Vein endothelial cell (primary cell): ENCODE results near the gene CASKIN1. TPM values are rescaled to one million over a fixed set of nuclear protein-coding genes. Genes with fewer than 3 reads are reported as not detected.

Source experiments
- small RNA-seq: library from RNA; depleted of rRNA; stranded (forward); fragments of <200 nt; gene quantifications from one replicate; pipeline ENCODE3, GENCODE V24; 2012
- total RNA-seq: library from RNA; depleted of rRNA; stranded (reverse); fragments of >200 nt; gene quantifications from 2 replicates; pipeline ENCODE4 v1.2.3, GENCODE V29; 2012

CASKIN1 gene, protein sequence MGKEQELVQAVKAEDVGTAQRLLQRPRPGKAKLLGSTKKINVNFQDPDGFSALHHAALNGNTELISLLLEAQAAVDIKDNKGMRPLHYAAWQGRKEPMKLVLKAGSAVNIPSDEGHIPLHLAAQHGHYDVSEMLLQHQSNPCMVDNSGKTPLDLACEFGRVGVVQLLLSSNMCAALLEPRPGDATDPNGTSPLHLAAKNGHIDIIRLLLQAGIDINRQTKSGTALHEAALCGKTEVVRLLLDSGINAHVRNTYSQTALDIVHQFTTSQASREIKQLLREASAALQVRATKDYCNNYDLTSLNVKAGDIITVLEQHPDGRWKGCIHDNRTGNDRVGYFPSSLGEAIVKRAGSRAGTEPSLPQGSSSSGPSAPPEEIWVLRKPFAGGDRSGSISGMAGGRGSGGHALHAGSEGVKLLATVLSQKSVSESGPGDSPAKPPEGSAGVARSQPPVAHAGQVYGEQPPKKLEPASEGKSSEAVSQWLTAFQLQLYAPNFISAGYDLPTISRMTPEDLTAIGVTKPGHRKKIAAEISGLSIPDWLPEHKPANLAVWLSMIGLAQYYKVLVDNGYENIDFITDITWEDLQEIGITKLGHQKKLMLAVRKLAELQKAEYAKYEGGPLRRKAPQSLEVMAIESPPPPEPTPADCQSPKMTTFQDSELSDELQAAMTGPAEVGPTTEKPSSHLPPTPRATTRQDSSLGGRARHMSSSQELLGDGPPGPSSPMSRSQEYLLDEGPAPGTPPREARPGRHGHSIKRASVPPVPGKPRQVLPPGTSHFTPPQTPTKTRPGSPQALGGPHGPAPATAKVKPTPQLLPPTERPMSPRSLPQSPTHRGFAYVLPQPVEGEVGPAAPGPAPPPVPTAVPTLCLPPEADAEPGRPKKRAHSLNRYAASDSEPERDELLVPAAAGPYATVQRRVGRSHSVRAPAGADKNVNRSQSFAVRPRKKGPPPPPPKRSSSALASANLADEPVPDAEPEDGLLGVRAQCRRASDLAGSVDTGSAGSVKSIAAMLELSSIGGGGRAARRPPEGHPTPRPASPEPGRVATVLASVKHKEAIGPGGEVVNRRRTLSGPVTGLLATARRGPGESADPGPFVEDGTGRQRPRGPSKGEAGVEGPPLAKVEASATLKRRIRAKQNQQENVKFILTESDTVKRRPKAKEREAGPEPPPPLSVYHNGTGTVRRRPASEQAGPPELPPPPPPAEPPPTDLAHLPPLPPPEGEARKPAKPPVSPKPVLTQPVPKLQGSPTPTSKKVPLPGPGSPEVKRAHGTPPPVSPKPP (N-terminal part only)
- under 0.01 TPM in 2 replicates for total RNA-seq

DNA sequence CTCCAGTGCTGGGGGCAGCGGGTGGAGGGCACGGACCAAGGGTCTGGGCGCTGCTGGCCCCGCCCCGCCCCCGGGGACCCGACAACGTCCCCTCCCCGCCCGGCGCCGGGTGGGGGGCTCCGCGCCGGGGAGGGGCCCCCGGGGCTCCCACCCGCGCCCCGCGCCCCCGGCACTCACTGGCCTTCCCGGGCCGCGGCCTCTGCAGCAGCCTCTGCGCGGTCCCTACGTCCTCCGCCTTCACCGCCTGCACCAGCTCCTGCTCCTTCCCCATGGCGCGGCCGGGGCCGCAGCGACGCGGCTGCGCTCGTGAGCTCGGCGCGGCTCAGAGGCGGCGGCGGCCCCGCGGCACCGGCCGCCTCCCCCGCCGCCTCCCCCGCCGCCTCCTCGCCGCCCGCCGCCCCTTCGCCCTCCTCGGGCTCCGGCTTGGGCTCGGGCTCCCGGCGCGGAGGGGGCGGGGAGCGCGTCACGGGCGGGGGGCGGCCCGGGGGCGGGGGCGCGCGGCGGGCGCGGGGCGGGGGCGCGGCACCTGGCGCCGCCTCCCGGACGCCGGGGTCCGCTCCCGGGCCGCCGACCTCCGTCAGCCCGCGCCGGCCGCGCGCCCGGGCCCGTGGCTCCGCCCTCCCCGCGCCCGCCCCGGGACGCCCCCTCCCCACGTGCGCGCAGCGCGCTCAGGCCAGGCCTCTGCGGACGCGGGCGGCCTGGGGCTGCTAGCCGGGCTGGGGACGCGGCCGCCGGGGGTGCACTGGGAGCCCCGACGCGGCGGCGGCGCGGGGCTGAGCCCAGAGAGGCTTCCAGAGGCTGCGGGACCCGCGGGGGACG, at the start of gene CASKIN1:
CASKIN1 (minus strand) TSS at position 444 of the 819 bp plus-strand sequence; CDS start at position 271, 173 bp downstream.

DNA sequence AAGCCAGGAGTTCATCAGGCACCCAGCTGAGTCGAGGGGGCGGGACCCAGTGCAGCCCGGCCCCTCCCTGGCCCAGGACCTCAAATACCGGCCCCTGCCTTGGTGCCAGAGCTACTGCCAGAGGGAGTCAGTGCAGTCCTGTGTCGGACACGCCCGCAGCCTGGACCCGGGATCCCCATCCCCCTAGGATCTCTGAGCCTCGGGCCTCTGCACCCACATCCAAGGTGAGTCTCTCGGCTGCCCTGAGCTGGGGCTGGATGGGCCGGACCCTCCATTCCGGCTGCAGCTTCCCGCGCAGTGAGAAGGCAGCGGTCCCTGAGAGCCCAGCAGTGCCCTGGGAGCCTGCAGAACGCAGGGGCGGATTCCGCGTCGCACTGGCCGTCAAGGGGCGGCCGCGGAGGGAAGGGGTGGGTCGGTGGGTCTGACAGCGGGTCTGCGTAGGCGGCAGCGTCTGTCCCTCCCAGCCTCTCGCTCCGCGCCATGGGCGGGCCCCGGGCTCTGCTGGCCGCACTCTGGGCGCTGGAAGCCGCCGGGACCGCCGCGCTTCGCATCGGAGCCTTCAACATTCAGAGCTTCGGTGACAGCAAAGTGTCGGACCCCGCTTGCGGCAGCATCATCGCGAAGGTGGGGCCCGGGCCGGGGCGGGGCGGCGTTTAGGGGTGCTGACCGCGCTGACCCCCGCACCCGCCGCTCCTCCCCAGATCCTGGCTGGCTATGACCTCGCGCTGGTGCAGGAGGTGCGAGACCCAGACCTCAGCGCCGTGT, 40.1 kb upstream of the CASKIN1 start, which contains the start of gene DNASE1L2:
DNASE1L2 (plus strand) TSS at position 108 of the 765 bp plus-strand sequence; CDS start at position 481, 373 bp downstream.

DNA sequence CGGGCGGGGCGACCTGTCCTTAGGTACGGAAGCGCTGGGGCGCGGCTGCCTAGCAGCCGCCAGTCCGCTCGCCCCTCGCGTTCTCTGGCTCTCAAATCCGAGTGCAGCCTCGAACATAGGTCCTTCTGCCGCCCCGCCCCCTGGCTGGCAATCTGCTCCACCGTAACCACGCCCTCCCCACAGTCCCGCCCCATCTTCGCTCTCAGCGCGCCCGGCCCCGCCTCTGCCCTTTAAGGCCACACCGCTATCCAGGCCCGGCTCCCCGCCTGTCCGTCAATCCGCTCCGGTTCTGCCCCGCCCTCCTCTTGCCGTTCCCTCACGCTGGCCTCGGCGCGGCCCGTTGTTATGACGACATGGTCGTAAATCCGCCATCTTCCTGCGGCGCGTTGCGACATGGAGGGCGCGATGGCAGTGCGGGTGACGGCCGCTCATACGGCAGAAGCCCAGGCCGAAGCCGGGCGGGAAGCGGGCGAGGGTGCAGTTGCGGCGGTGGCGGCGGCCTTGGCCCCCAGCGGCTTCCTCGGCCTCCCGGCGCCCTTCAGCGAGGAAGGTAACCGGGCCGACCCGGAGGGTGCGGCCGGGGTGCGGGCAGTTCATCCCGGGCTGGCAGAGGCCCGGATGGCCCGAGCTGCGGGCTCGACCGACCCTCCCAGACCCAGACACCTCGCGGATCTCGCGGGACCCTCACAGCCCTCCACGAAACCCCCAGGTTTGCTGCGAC, 27.0 kb upstream of the CASKIN1 start, which contains the start of gene E4F1:
E4F1 (plus strand) TSS at position 371 of the 721 bp plus-strand sequence; CDS start at position 394, 23 bp downstream.

DNA sequence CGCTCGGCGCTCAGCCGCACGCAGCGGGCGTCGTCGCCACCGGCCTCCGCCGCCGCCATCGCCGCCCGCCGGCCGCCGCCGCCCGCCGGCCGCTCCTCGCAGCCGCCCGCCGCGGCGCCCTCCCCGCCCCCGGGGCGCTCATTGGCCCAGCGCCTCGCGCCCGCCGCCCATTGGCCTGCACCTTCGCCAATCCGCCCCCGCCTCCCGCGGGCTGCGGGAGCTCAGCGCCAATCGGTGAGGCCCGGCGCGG, 18.2 kb upstream of the CASKIN1 start, which contains the start of gene PGP:
PGP (minus strand) TSS at position 122 of the 250 bp plus-strand sequence; CDS start at position 59, 63 bp downstream.

DNA sequence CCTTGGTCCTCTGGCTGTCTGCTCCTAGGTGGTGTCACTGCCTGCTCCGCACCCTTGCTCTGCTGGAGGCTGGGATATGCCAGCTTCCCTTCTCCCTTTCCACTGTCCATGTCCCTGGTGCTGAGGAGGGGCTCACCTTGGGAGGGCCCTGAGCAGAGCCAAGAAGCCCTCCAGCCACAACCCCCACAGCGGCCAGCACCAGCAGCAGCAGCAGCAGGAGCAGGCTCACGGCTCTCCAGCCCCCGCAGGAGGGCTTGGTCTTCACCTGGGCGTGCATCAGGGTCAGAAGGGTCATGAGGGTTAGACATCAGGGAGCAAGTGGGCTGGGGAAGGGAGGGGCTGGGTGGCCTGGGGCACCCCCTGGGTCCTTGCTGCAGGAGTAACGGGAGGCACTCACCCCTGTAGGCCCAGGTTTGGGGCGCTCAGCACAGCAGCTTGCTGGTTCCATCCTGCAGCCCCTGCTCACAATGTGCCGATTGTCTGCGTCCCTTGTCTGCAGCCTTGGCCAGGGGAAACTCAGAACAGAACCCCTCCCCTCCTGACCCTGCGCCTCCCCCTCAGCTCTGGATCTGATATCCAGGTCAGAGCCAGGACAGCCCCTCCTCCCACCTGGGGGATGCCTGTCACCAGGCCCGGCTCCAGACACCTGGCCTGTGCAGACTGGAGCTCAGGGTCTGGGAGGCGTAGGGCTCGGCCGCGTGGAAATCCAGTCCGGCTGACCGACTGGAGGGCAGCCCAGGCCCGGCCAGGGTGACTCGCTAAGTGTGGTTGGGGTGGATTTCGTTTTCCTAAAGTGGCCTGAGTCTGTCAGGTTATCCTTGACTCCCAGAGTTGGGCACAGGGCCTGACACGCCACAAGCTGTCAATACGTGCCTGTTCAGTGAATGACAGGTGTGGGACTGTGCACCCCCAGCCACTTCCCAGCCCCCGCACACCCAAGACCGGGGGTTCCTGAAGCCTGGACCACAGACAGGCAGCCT, 14.3 kb upstream of the CASKIN1 start, which contains the start of gene BRICD5:
BRICD5 (minus strand) TSS at position 478 of the 980 bp plus-strand sequence; CDS start at position 448, 30 bp downstream.

DNA sequence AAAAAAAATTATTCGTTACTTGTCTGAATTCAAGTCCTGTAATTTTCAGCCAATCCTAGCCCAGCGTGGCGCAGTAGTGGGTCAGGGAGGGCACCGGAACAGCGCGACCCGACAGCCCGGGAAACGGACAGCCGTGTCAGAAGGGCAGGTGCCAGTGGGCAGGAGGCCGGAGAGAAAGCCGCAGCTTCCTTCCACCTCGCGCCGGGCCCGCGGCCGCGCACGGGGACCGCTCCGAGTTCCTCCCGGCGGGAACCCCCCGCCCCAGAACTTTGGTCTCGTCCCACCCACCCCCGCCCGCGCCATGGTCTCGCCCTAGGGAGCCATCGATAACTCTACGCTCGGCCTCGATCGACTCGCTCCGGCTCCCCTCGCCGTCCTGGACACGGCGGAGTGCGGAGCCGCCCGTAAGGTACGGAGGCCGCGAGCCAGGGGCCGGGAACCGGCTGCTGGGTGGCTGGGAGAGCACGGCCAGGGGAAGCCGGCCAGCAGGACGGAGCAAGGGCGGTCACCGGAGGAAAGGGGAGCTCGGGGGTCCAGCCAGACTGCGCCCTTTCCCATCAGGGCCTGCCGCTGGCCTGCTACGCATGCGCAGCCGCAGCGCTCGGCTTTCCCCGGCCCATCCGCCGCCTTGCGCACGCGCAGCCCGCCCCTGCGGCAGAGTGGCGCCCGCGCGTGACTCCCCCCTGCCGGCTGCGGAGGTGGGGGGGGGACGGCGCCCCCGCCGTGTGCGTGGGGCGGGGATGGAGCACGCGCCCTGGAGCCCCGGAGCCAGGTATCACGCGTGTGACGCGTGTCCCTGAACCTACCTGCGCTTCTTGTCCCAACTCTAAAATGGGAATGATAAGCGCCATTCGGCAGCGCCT, 8.9 kb upstream of the CASKIN1 start, which contains the start of gene MLST8:
MLST8 (plus strand) TSS at position 351 of the 863 bp plus-strand sequence. CDS start 632 bp downstream, outside the sequence.

DNA sequence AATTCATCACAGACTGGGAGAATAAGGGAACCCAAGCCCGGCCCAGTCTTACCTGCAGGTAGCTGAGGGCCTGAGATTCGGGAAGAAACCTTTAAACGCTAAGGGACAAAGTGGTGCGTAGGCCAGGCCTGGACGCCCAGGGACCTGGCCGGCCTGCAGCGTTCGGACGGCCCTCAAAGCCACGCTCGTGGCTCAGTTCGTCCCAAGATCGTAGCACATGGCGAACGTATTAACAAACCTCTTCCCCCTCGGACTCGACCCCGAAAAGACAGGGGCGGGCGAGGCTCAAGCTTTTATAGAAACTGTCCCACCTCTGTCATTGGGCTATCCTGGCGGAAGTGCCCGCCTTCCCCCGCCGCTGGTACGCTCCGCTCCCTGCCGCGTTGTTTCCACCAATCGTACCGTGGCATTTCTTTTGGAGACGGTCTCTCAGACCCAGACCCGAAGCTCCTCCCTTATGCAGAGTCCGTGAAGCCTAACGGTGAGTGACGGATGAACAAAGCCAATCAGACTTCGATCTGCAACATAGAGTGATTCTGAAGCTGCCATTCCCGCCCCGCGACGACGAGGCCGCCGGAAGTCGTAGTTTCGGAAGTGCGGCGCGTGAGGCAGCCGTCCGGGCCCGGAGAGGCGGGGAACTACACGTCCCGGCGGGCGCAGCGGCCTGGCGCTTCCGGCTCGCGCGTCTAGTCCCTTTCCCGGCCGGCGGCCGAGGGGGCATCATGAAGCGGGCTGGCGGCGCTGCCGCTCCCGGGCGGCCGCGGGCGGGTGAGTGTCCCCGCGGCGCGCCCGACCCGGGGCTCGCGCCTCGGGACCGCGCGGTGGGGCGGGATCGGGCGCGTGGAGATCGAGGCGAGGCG, 41.1 kb downstream of the CASKIN1 start, which contains the start of gene TRAF7:
TRAF7 (plus strand) TSS at position 692 of the 860 bp plus-strand sequence. CDS start 8,139 bp downstream, outside the sequence.

DNA sequence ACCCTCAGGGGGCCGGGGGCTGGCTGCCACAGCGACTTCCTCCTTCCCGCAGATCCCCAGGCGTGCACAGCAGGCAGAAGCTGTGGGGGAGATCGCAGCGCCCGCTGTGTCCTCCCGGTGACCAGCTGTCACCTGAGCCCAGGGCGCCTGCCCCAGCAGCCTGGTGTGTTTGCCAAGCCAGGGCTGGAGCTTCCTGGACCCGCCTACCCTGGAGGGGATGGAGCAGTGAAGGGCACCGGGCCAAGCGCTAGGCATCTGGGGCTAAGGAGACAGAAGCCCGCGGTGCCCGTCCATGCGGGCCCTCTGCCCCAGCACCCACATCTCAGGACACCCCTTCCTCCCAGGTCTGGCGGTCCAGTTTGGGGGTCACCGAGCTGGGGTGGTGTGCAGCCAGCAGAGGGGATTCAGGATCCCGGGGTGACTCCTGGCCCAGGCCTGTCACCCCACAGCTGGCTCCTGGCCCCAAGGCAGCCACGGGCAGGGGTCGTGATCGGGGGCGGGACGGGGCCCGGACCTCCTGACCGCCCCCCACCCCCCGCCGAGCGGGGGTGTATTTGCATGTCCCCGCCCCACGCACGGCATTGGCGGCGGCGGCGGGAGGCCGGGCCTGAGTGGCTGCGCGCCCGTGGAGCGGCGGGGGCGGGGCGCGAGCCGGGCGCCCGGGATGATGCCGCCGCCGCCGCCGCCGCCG, 48.3 kb downstream of the CASKIN1 start, which contains the start of gene RAB26:
RAB26 (plus strand) TSS at position 645 of the 691 bp plus-strand sequence. CDS start 159 bp downstream, outside the sequence.

DNA sequence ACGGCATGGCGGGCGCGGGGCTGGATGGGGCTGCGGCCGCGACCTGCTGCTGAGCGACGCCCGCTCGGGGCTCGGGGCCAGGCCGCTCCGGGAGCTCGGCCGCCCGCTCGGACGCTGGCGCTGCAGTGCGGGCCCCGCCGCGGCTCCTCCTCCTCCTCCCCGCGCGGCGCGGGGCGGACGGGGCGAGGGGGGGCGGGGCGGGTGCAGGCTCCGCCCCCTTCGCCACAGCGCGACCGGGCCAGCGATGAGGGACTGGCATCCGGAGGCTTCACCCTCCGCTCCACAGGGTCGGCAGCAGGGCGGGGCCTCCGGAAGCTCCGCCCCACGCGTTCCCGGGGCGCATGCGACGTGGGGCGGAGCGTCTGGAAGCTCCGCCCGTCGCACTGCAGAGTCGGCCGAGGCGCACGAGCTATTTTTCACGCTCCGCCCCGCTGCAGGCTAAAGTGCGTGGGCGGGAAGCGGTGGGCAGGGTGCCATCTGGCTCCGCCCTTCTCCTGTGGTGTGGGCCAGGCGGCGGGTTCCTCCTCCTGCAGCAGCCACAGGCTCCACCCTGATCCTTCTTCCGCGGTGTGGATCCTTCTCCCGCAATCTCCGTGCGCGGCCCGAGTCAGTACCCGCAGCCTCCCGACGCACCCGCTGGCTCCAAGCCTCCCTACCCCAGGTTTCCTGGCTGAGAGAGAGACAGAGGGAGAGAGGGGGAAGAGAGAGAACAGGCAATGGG, 60.5 kb downstream of the CASKIN1 start, which contains the start of gene PKD1:
PKD1 (minus strand) TSS at position 129 of the 721 bp plus-strand sequence. CDS start 209 bp downstream, outside the sequence.

Small RNA genes within 50 kb of the gene (small RNA-seq; reads per million reads assigned to genes)
- not detected for gene MIR3180-5
- gene MIR4516: not detected
- gene RF00019: not detected
- not detected for gene SNORD60

Other genes starting within 250 kb of the CASKIN1 start
- gene RPL3L, start 241.9 kb downstream of the CASKIN1 start, total RNA-seq: not detected in 2 replicates
- 118 and 137 TPM in 2 replicates for gene NDUFB10, start 237.1 kb downstream of the CASKIN1 start, total RNA-seq
- gene RPS2, start 231.8 kb downstream of the CASKIN1 start, total RNA-seq: 2,303 and 3,069 TPM in 2 replicates
- gene RNF151, start 229.7 kb downstream of the CASKIN1 start, total RNA-seq: not detected in 2 replicates
- gene TBL3, start 224.6 kb downstream of the CASKIN1 start, total RNA-seq: 45.9 and 54.2 TPM in 2 replicates
- 0.33 TPM in 1 of 2 replicates, not detected in the other for gene NOXO1, start 215.1 kb downstream of the CASKIN1 start, total RNA-seq
- 11.9 and 15.7 TPM in 2 replicates for gene GFER, start 212.4 kb downstream of the CASKIN1 start, total RNA-seq
- 1.9 and 6.9 TPM in 2 replicates for gene SYNGR3, start 206.6 kb downstream of the CASKIN1 start, total RNA-seq
- 29.7 and 33.1 TPM in 2 replicates for gene ZNF598, start 186.8 kb downstream of the CASKIN1 start, total RNA-seq
- 0.98 and 1.1 TPM in 2 replicates for gene NPW, start 176.8 kb downstream of the CASKIN1 start, total RNA-seq
- 40.5 and 82.0 TPM in 2 replicates for gene NHERF2, start 169.7 kb downstream of the CASKIN1 start, total RNA-seq
- gene NTHL1, start 148.8 kb downstream of the CASKIN1 start, total RNA-seq: 17.9 and 28.1 TPM in 2 replicates
- 67.1 and 86.9 TPM in 2 replicates for gene TSC2, start 148.6 kb downstream of the CASKIN1 start, total RNA-seq
- gene PKD1, start 60.7 kb downstream of the CASKIN1 start, total RNA-seq: 64.7 and 80.0 TPM in 2 replicates
- gene RAB26, start 48.0 kb downstream of the CASKIN1 start, total RNA-seq: 0.65 and 0.86 TPM in 2 replicates
- gene TRAF7, start 40.8 kb downstream of the CASKIN1 start, total RNA-seq: 117 and 169 TPM in 2 replicates
- gene MLST8, start 8.8 kb upstream of the CASKIN1 start, total RNA-seq: 36.4 and 40.5 TPM in 2 replicates
- 0.98 and 2.1 TPM in 2 replicates for gene BRICD5, start 14.3 kb upstream of the CASKIN1 start, total RNA-seq
- 20.3 and 21.9 TPM in 2 replicates for gene PGP, start 18.2 kb upstream of the CASKIN1 start, total RNA-seq
- 31.4 and 35.3 TPM in 2 replicates for gene E4F1, start 27.0 kb upstream of the CASKIN1 start, total RNA-seq
- 0.65 and 0.67 TPM in 2 replicates for gene DNASE1L2, start 39.8 kb upstream of the CASKIN1 start, total RNA-seq
- 20.8 and 28.4 TPM in 2 replicates for gene ECI1, start 55.0 kb upstream of the CASKIN1 start, total RNA-seq
- 144 and 178 TPM in 2 replicates for gene RNPS1, start 71.5 kb upstream of the CASKIN1 start, total RNA-seq
- 33.9 and 35.9 TPM in 2 replicates for gene ABCA3, start 144.1 kb upstream of the CASKIN1 start, total RNA-seq
- 25.2 and 44.2 TPM in 2 replicates for gene CCNF, start 232.8 kb upstream of the CASKIN1 start, total RNA-seq